Fibroblast of lung (primary cell): ENCODE measurements around the gene DSP. TPM values are rescaled to one million over a fixed set of nuclear protein-coding genes. Genes with fewer than 3 reads are reported as not detected.

Experiments used
- DNase-seq, 2 donors: peaks; one replicate each; pipeline versions ENCODE4 v3.0.0 to v3.0.0-alpha.2; 2010; ENCODE audit warnings: low read depth in 2 of 2
- H2AFZ ChIP-seq: 2 replicates; pipeline ENCODE4 v1.5.1; 2012; ENCODE audit warnings: low read length, control low read depth, inconsistent platforms
- H3K27ac ChIP-seq: 2 replicates; pipeline ENCODE4 v1.5.1; 2011; ENCODE audit warnings: low read length, control low read depth; ENCODE audit not compliant: insufficient read depth
- H3K27me3 ChIP-seq: 2 replicates; pipeline ENCODE4 v1.5.1; 2011; ENCODE audit warnings: mild to moderate bottlenecking, low read length; ENCODE audit not compliant: control insufficient read depth, insufficient read depth
- H3K36me3 ChIP-seq: 2 replicates; pipeline ENCODE4 v1.5.1; 2011; ENCODE audit warnings: low read length; ENCODE audit not compliant: control insufficient read depth, insufficient read depth
- H3K4me1 ChIP-seq: 2 replicates; pipeline ENCODE4 v1.5.1; 2011; ENCODE audit warnings: low read length; ENCODE audit not compliant: control insufficient read depth, insufficient read depth; ENCODE audit errors: extremely low read depth
- H3K4me2 ChIP-seq: 2 replicates; pipeline ENCODE4 v1.5.1; 2011; ENCODE audit warnings: low read length, control low read depth; ENCODE audit not compliant: insufficient read depth; ENCODE audit errors: extremely low read depth
- H3K4me3 ChIP-seq, 4 experiments: fragments of 200-600 bp in 1 of 4; sonication (generic) in 1 of 4; replicated peaks in 1 of 4; 2 replicates each; pipeline ENCODE4 v1.5.1; 2011 to 2016; ENCODE audit warnings: low read length in 4 of 4, low read depth in 3 of 4, mild to moderate bottlenecking in 3 of 4, control low read depth in 2 of 4, inconsistent platforms in 1 of 4, mixed read lengths in 1 of 4; ENCODE audit not compliant: insufficient read depth in 1 of 4; ENCODE audit errors: control extremely low read depth in 1 of 4
- H3K79me2 ChIP-seq: 2 replicates; pipeline ENCODE4 v1.5.1; 2012; ENCODE audit warnings: mild to moderate bottlenecking, low read length, inconsistent platforms; ENCODE audit not compliant: control insufficient read depth, insufficient read depth
- H3K9ac ChIP-seq: 2 replicates; pipeline ENCODE4 v1.5.1; 2011; ENCODE audit warnings: mild to moderate bottlenecking, low read length, control low read depth; ENCODE audit not compliant: insufficient read depth
- H3K9me3 ChIP-seq: 2 replicates; pipeline ENCODE4 v1.5.1; 2012; ENCODE audit warnings: low read depth, low read length; ENCODE audit not compliant: control insufficient read depth, insufficient read depth
- H4K20me1 ChIP-seq: 2 replicates; pipeline ENCODE4 v1.5.1; 2011; ENCODE audit warnings: low read length; ENCODE audit not compliant: control insufficient read depth, insufficient read depth; ENCODE audit errors: extremely low read depth
- CTCF ChIP-seq, 2 donors: IDR thresholded peaks in 1 of 2; conservative IDR thresholded peaks in 1 of 2; 1 replicate in 1 of 2; 2 replicates in 1 of 2; pipeline ENCODE4 v1.5.1; 2011 to 2012; ENCODE audit warnings: low read length in 2 of 2, control low read depth in 1 of 2, inconsistent platforms in 1 of 2, low read depth in 1 of 2, mild to moderate bottlenecking in 1 of 2
- EZH2 ChIP-seq: IDR thresholded peaks from 2 replicates; pipeline ENCODE4 v1.5.1; 2012; ENCODE audit warnings: low read length, control low read depth, mild to moderate bottlenecking; ENCODE audit errors: missing control alignments
- polyA plus RNA-seq, 2 donors: library from polyadenylated mRNA; depleted of rRNA in 1 of 2; stranded (reverse) in 1 of 2; unstranded in 1 of 2; fragments of >200 nt; gene quantifications; 2 replicates each; pipeline ENCODE4 v1.2.1, GENCODE V29; 2011 to 2012; ENCODE audit warnings: missing spikeins in 1 of 2
- total RNA-seq: library from RNA; depleted of rRNA; stranded (reverse); fragments of >200 nt; gene quantifications from 2 replicates; pipeline ENCODE4 v1.2.1, GENCODE V29; 2014

The DSP gene
- total and polyA plus RNA-seq, 2 donors (not counting 1 experiment from before 2014, with no cell fraction given), result 3.8 TPM; not detected in 1

DNA sequence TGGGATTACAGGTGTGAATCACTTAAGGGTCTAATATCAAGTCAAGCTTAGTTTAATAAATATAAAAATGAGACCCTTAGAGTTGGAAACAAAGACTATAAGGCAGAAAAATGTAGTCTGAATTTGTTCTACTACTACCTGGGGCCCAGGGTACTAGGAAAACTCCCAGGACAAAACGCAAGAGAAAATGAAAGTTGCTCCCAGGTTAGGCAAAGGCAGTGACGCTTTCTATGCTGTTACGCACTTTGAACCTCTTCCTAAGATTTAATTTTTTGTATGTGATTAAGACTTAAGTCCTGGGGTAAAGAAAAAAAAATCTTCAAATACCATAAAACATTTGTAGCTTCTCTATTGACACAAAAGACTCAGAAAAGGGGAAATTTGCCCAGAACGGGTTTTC is 17.3 kb downstream of the DSP start:
- no peak overlapping the region for H3K27ac ChIP-seq
- no peak overlapping the region for H3K4me2 ChIP-seq
- TF ChIP-seq CTCF (conservative IDR thresholded peaks at IDR 0.05 in 1 of 2, IDR thresholded peaks at IDR 0.05 in 1 of 2; ENCODE audit: low read depth in 1 of 2, low read length in 2 of 2), result no peak
- no peak for TF ChIP-seq EZH2
- H3K36me3 ChIP-seq, result no peaks in the 10 kb centered on the region
- H3K27me3 ChIP-seq, result no peaks in the 10 kb centered on the region
- no peak overlapping the region for H3K4me3 ChIP-seq
- no peaks in the 10 kb centered on the region for H3K4me1 ChIP-seq
- H4K20me1 ChIP-seq, result no peaks in the 10 kb centered on the region
- no peak overlapping the region for H2AFZ ChIP-seq
- H3K9ac ChIP-seq, result no peak overlapping the region
- no peaks in the 10 kb centered on the region for H3K9me3 ChIP-seq
- DNase-seq, result no peak
- no peaks in the 10 kb centered on the region for H3K79me2 ChIP-seq

DNA sequence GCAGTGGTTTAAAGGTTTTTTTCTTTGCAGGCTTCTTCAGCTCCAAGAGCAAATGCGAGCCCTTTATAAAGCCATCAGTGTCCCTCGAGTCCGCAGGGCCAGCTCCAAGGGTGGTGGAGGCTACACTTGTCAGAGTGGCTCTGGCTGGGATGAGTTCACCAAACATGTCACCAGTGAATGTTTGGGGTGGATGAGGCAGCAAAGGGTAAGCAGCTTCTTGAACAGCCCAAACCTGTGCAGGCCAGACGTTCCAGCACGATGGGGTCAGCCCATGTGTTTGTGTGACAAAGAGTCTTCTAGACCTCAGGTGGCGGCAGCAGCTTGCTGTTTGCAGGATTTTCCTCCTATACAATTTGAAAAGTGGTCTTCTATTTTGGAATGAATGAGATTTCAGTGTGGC is 17.7 kb downstream of the DSP start:
- Histone ChIP-seq H3K79me2 (no peaks in the 10 kb centered on the region), H3K27me3 (no peaks in the 10 kb centered on the region), H3K9me3 (no peaks in the 10 kb centered on the region), H3K36me3 (no peaks in the 10 kb centered on the region), H3K27ac (no peak overlapping the region), H3K4me2 (no peak overlapping the region), H3K4me1 (no peaks in the 10 kb centered on the region), H4K20me1 (no peaks in the 10 kb centered on the region), H3K4me3 (no peak overlapping the region), H3K9ac (no peak overlapping the region), H2AFZ (no peak overlapping the region)
- DNase-seq, result no peak
- no peak for TF ChIP-seq CTCF (conservative IDR thresholded peaks at IDR 0.05 in 1 of 2, IDR thresholded peaks at IDR 0.05 in 1 of 2; ENCODE audit: low read depth in 1 of 2, low read length in 2 of 2)
- TF ChIP-seq EZH2, result no peak

GRCh38 chr6:7559651-7560385 is 18.3 kb downstream of the DSP start:
- DNase-seq, result no peak
- Histone ChIP-seq H3K36me3 (no peaks in the 10 kb centered on the region), H3K79me2 (no peaks in the 10 kb centered on the region), H3K4me1 (no peaks in the 10 kb centered on the region), H3K4me3 (no peak overlapping the region), H3K27me3 (no peaks in the 10 kb centered on the region), H3K9me3 (no peaks in the 10 kb centered on the region), H3K27ac (no peak overlapping the region), H4K20me1 (no peaks in the 10 kb centered on the region), H3K4me2 (no peak overlapping the region), H3K9ac (no peak overlapping the region), H2AFZ (no peak overlapping the region)
- TF ChIP-seq EZH2, result no peak
- no peak for TF ChIP-seq CTCF (conservative IDR thresholded peaks at IDR 0.05 in 1 of 2, IDR thresholded peaks at IDR 0.05 in 1 of 2; ENCODE audit: low read depth in 1 of 2, low read length in 2 of 2)
